K562 (cell line): ENCODE measurements around the gene DBNL. TPM values are rescaled to one million over a fixed set of nuclear protein-coding genes. Genes with fewer than 3 reads are reported as not detected.

Source experiments
- ARID1B ChIP-seq: fragments of 450-650 bp; IDR thresholded peaks from 2 replicates; pipeline ENCODE4 v1.6.1; 2016; ENCODE audit warnings: antibody characterized with exemption, mild to moderate bottlenecking, inconsistent platforms
- ATF1 ChIP-seq, 2 experiments: fragments of 450-650 bp in 1 of 2; IDR thresholded peaks; 2 replicates each; pipeline ENCODE4 v1.6.1; 2016; ENCODE audit warnings: missing compliant biosample characterization in 1 of 2, missing genetic modification characterization in 1 of 2
- E2F3 ChIP-seq: fragments of 250-450 bp; sonication (Bioruptor Pico); IDR thresholded peaks from 2 replicates; pipeline ENCODE4 v1.4.0; 2020; ENCODE audit warnings: mild to moderate bottlenecking
- ELF2 ChIP-seq: fragments of 250-450 bp; sonication (Bioruptor Pico); IDR thresholded peaks from 2 replicates; pipeline ENCODE4 v1.5.0; 2021; ENCODE audit warnings: mild to moderate bottlenecking
- ELK1 ChIP-seq: sonication (generic); formaldehyde crosslinking; IDR thresholded peaks from 2 replicates; pipeline ENCODE4 v1.8.1; 2022; ENCODE audit warnings: missing genetic modification reagents
- FOXP4 ChIP-seq: sonication (generic); formaldehyde crosslinking; IDR thresholded peaks from 2 replicates; pipeline ENCODE4 v1.8.0; 2022; ENCODE audit warnings: mild to moderate bottlenecking, missing genetic modification reagents, borderline replicate concordance
- IFI16 ChIP-seq: fragments of 250-450 bp; sonication (Bioruptor Pico); IDR thresholded peaks from 2 replicates; pipeline ENCODE4 v2.1.2; 2022; ENCODE audit warnings: mild to moderate bottlenecking, inconsistent platforms
- KLF6 ChIP-seq: fragments of 250-450 bp; sonication (Bioruptor Pico); IDR thresholded peaks from 2 replicates; pipeline ENCODE4 v1.4.0; 2020; ENCODE audit warnings: mild to moderate bottlenecking, moderate library complexity, borderline replicate concordance
- LCOR ChIP-seq: sonication (generic); formaldehyde crosslinking; IDR thresholded peaks from 2 replicates; pipeline ENCODE4 v1.8.0; 2022; ENCODE audit warnings: mild to moderate bottlenecking, missing genetic modification reagents
- MAFG ChIP-seq: fragments of 450-650 bp; conservative IDR thresholded peaks from 2 replicates; pipeline ENCODE4 v1.6.1; 2016; ENCODE audit warnings: missing genetic modification characterization, missing compliant biosample characterization
- MCM3 ChIP-seq: fragments of 450-650 bp; IDR thresholded peaks from 2 replicates; pipeline ENCODE4 v1.6.1; 2016
- MYC ChIP-seq, 2 experiments: fragments of 250-450 bp in 1 of 2; sonication (Bioruptor Pico) in 1 of 2; IDR thresholded peaks; 2 replicates each; pipeline versions ENCODE4 v1.5.1 to v1.6.1; 2012 to 2021; ENCODE audit warnings: low read depth in 2 of 2, borderline replicate concordance in 1 of 2, improper control_type of control experiment in 1 of 2, low read length in 1 of 2, mild to moderate bottlenecking in 1 of 2, moderate library complexity in 1 of 2
- PHTF2 ChIP-seq: fragments of 250-450 bp; sonication (Bioruptor Pico); IDR thresholded peaks from 2 replicates; pipeline ENCODE4 v1.5.0; 2021; ENCODE audit warnings: mild to moderate bottlenecking
- PKNOX1 ChIP-seq: fragments of 450-650 bp; IDR thresholded peaks from 2 replicates; pipeline ENCODE4 v1.6.1; 2016
- POLR2H ChIP-seq: IDR thresholded peaks from 2 replicates; pipeline ENCODE4 v1.6.1; 2016; ENCODE audit warnings: missing genetic modification characterization, low read depth, mild to moderate bottlenecking, control low read depth, missing compliant biosample characterization, moderate library complexity
- PTTG1 ChIP-seq: fragments of 450-650 bp; IDR thresholded peaks from 2 replicates; pipeline ENCODE4 v1.6.1; 2016; ENCODE audit warnings: low read depth, mild to moderate bottlenecking, missing genetic modification characterization, missing compliant biosample characterization
- TAF1 ChIP-seq: IDR thresholded peaks from 2 replicates; pipeline ENCODE4 v1.6.1; 2011; ENCODE audit warnings: mild to moderate bottlenecking, low read length, moderate library complexity; ENCODE audit not compliant: insufficient read depth, control insufficient read depth, severe bottlenecking; ENCODE audit errors: extremely low read depth
- TFAM ChIP-seq: fragments of 250-450 bp; sonication (Bioruptor Pico); conservative IDR thresholded peaks from 2 replicates; pipeline ENCODE4 v1.5.0; 2021; ENCODE audit warnings: mild to moderate bottlenecking, moderate library complexity
- YY1 ChIP-seq, 3 experiments: IDR thresholded peaks; 2 replicates each; pipeline ENCODE4 v1.6.1; 2011; ENCODE audit warnings: low read length in 2 of 3, mild to moderate bottlenecking in 2 of 3, moderate library complexity in 2 of 3, borderline replicate concordance in 1 of 3, control low read depth in 1 of 3, low read depth in 1 of 3; ENCODE audit not compliant: insufficient read depth in 3 of 3, insufficient replicate concordance in 2 of 3, control insufficient read depth in 1 of 3, insufficient read length in 1 of 3; ENCODE audit errors: extremely low read depth in 1 of 3
- ZKSCAN3 ChIP-seq: fragments of 250-450 bp; sonication (Bioruptor Pico); IDR thresholded peaks from 2 replicates; pipeline ENCODE4 v1.4.0; 2020
- ZNF217 ChIP-seq: sonication (generic); formaldehyde crosslinking; IDR thresholded peaks from 2 replicates; pipeline ENCODE4 v1.8.0; 2022; ENCODE audit warnings: mild to moderate bottlenecking, missing genetic modification reagents
- ZNF232 ChIP-seq: sonication (generic); formaldehyde crosslinking; IDR thresholded peaks from 2 replicates; pipeline ENCODE4 v1.8.0; 2022; ENCODE audit warnings: mild to moderate bottlenecking, missing genetic modification reagents
- ZNF24 ChIP-seq: fragments of 450-650 bp; IDR thresholded peaks from 2 replicates; pipeline ENCODE4 v1.6.1; 2016
- ZNF695 ChIP-seq: fragments of 450-650 bp; formaldehyde crosslinking; IDR thresholded peaks from 2 replicates; pipeline ENCODE4 v1.4.0; 2020; ENCODE audit warnings: mild to moderate bottlenecking, moderate library complexity
- ZNF766 ChIP-seq: fragments of 200-800 bp; sonication (Bioruptor generic); conservative IDR thresholded peaks from 2 replicates; pipeline ENCODE4 v1.6.1; 2016; ENCODE audit warnings: missing genetic modification characterization, missing compliant biosample characterization
- polyA plus RNA-seq, 8 experiments: library from polyadenylated mRNA; depleted of rRNA in 4 of 8; stranded (reverse) in 5 of 8; unstranded in 3 of 8; fragments of >200 nt; fragmentation: Nextera tagmentation in 2 of 8; fragmentation: Illumina TruSeq in 1 of 8; extraction: Ambion mirVana in 2 of 8; extraction: Trizol in 1 of 8; gene quantifications; 2 replicates each; pipeline versions ENCODE4 v1.2.1 to v1.2.3, GENCODE V29; 2011 to 2014; ENCODE audit warnings: inconsistent platforms in 1 of 8, missing spikeins in 1 of 8
- total RNA-seq, 7 experiments: library from RNA; depleted of rRNA in 6 of 7; stranded (reverse); fragments of >200 nt in 6 of 7; fragmentation: Illumina TruSeq in 2 of 7; extraction: Trizol in 2 of 7; gene quantifications; 2 replicates each; pipeline versions ENCODE4 v1.2.1 to v1.2.3, GENCODE V29; 2011 to 2021; ENCODE audit warnings: low replicate concordance in 1 of 7

DBNL gene
- total and polyA plus RNA-seq, 9 of the 15 experiments (the other 6 are each of a cell fraction or from before 2014, with no cell fraction given): 1.9 to 65.1 (median 38.9) TPM

- no peak for TF ChIP-seq ELK1 (CRISPR knock-in tag)
- no peak; the same call in 1 of the 2 replicates for TF ChIP-seq POLR2H (tag)
- peak in 1 of 3 experiments; percentile 21 for TF ChIP-seq YY1 (IDR thresholded peaks at IDR 0.05; ENCODE audit: borderline replicate concordance in 1 of 3, control insufficient read depth in 1 of 3, extremely low read depth in 1 of 3, insufficient read depth in 3 of 3, insufficient read length in 1 of 3, insufficient replicate concordance in 2 of 3, low read depth in 1 of 3, low read length in 2 of 3)
- no peak for TF ChIP-seq ZNF232 (CRISPR knock-in tag)
- no peak for TF ChIP-seq E2F3 (CRISPR knock-in tag)
- no peak for TF ChIP-seq ZNF24
- no peak for TF ChIP-seq MCM3
- TF ChIP-seq KLF6: no peak
- TF ChIP-seq MAFG (tag): no peak
- TF ChIP-seq ZNF217: no peak
- no peak for TF ChIP-seq ATF1 (CRISPR knock-in tag; IDR thresholded peaks at IDR 0.05)
- no peak for TF ChIP-seq ATF1 (tag; IDR thresholded peaks at IDR 0.05)
- TF ChIP-seq TFAM (CRISPR knock-in tag): no peak
- TF ChIP-seq PTTG1 (tag): no peak
- TF ChIP-seq MYC (IDR thresholded peaks at IDR 0.05; ENCODE audit: low read depth, low read length): peak; percentile 52
- TF ChIP-seq MYC (CRISPR knock-in tag; IDR thresholded peaks at IDR 0.05; ENCODE audit: borderline replicate concordance, low read depth): no peak
- TF ChIP-seq LCOR (CRISPR knock-in tag): 0 out of 2 replicates have a peak, but pooled peaks have one; percentile 9
- TF ChIP-seq ARID1B: no peak
- TF ChIP-seq TAF1: no peak
- TF ChIP-seq ZNF766 (CRISPR knock-in tag): no peak
- no peak for TF ChIP-seq ZNF695 (CRISPR knock-in tag)
- no peak for TF ChIP-seq FOXP4 (CRISPR knock-in tag)
- TF ChIP-seq PHTF2: no peak
- no peak for TF ChIP-seq ELF2 (CRISPR knock-in tag)
- TF ChIP-seq IFI16 (CRISPR knock-in tag): no peak
- no peak for TF ChIP-seq ZKSCAN3
- TF ChIP-seq PKNOX1: no peak
These were observed 38.2 kb downstream of the DBNL start (continued) for GRCh38 chr7:44082541-44083207.
